ENCODE results near the gene UCHL1.
A peak's percentile ranks its signal among the peaks of the same experiment; 100 is the strongest.

Gene UCHL1

DNA sequence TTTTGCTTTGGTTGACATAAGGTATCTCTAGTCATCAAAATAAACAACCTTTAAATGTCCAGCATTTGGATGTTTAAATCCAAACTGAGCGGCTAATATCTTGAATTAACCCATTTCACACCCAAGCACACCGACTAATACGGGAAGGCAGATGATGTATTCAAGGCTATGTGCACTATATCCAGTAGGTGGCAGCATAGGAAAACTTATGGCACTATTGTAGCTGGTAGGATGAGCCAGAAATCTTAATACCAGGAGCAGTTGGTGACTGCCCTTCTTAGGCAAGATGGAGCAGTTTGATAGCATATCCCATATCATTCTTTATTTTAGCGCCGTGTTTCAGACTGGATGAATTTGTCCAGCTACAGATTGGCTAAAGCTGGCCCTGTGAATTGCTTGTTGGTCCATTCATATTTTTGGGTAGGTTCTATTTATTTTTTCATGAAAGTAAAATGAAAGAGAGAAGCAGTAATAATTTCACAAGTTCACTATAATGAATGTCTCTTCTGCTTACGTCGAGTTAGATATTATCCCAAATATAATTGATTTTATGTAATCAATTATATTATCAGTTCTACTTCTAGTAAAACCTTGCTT is 24.4 kb downstream of the UCHL1 start:
- TF ChIP-seq, protein P1, sequence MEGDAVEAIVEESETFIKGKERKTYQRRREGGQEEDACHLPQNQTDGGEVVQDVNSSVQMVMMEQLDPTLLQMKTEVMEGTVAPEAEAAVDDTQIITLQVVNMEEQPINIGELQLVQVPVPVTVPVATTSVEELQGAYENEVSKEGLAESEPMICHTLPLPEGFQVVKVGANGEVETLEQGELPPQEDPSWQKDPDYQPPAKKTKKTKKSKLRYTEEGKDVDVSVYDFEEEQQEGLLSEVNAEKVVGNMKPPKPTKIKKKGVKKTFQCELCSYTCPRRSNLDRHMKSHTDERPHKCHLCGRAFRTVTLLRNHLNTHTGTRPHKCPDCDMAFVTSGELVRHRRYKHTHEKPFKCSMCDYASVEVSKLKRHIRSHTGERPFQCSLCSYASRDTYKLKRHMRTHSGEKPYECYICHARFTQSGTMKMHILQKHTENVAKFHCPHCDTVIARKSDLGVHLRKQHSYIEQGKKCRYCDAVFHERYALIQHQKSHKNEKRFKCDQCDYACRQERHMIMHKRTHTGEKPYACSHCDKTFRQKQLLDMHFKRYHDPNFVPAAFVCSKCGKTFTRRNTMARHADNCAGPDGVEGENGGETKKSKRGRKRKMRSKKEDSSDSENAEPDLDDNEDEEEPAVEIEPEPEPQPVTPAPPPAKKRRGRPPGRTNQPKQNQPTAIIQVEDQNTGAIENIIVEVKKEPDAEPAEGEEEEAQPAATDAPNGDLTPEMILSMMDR (IDR thresholded peaks at IDR 0.05; ENCODE audit: insufficient read depth, low read length, poor library complexity, severe bottlenecking) = peak; percentile 65
- no peak for DNase-seq (ENCODE audit: extremely low read depth, insufficient read length)
- no peak overlapping the region for H3K4me3 ChIP-seq (replicated peaks; ENCODE audit: low read depth, low read length)
- no peaks in the 10 kb centered on the region for H3K27me3 ChIP-seq (replicated peaks; ENCODE audit: control insufficient read depth, insufficient read depth, low read length)
- no peaks in the 10 kb centered on the region for H3K36me3 ChIP-seq (ENCODE audit: control insufficient read depth, insufficient read depth, low read length)

DNA sequence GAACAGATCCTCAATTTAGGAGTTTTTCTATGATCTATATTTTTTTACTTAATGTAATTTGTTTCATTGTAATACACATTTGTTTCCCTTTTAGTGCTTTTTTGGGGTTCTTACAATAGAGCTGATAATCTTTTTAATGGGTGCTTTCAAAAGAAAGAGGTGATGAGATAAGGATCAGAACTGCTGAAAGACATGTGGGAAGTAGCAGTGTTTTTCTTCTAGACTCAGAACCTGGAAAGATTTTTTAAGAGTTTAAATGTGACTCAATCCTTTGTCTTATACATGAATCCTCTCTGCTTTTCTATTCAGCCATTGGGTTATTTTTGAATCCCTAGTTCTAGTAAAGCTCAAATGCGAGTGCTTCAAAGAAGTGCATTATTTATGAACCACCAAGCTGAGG is 25.6 kb downstream of the UCHL1 start:
- TF ChIP-seq, protein P1 (IDR thresholded peaks at IDR 0.05; ENCODE audit: insufficient read depth, low read length, poor library complexity, severe bottlenecking) = no peak
- no peak overlapping the region for H3K4me3 ChIP-seq (replicated peaks; ENCODE audit: low read depth, low read length)
- no peaks in the 10 kb centered on the region for H3K36me3 ChIP-seq (ENCODE audit: control insufficient read depth, insufficient read depth, low read length)
- DNase-seq (ENCODE audit: extremely low read depth, insufficient read length) = no peak
- no peaks in the 10 kb centered on the region for H3K27me3 ChIP-seq (replicated peaks; ENCODE audit: control insufficient read depth, insufficient read depth, low read length)

DNA sequence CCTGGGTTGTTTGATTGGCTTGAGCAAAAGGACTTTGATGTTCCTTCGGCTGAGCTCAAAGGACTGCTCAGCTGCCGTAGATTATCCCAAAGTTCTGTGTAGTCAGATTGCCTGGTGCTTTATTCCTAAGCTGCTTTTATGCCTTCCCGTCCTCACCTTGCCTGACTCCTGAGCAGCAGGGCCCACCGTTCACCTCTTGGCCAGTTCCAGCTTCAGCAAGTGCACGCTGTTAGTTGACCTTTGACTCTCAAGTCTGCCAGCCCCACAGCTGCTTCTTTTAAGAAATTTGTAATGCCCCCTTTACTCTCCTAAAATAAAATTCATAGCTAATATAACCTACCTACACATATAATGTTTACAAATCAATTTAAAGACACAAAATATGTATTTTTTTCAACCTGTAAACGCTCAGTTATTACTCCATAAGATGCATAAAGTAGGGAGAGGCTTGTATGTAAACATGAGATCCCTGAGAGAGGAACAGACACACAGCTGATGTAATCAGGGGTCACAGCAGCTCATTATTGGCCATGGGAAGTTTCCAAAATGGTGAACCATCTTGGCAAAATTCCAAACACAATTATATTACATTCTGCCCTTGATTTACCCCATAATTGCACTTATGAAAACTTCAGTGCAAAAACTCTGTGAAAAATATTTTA is 28.6 kb downstream of the UCHL1 start:
- no peak for DNase-seq (ENCODE audit: extremely low read depth, insufficient read length)
- TF ChIP-seq, protein P1 (IDR thresholded peaks at IDR 0.05; ENCODE audit: insufficient read depth, low read length, poor library complexity, severe bottlenecking) = no peak
- no peaks in the 10 kb centered on the region for H3K27me3 ChIP-seq (replicated peaks; ENCODE audit: control insufficient read depth, insufficient read depth, low read length)
- H3K36me3 ChIP-seq (ENCODE audit: control insufficient read depth, insufficient read depth, low read length) = no peaks in the 10 kb centered on the region
- H3K4me3 ChIP-seq (replicated peaks; ENCODE audit: low read depth, low read length) = no peak overlapping the region

DNA sequence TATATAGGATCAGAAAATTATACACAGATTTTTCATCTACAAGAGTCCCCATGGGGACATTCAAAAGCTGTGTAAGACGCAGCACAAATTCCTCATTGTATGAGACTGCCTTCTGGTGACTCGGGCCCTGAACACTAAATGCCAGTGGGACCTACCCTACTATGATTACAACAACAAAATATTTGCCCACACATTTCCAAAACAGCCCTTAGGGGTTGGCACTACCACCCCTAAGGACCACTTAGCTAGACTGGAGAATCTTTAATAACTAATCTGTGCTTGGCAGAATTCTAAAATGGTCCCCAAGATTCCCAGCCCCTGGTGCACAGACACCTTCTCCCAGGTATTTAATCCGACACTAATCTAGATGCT is 29.1 kb downstream of the UCHL1 start:
- no peak for DNase-seq (ENCODE audit: extremely low read depth, insufficient read length)
- no peaks in the 10 kb centered on the region for H3K36me3 ChIP-seq (ENCODE audit: control insufficient read depth, insufficient read depth, low read length)
- no peaks in the 10 kb centered on the region for H3K27me3 ChIP-seq (replicated peaks; ENCODE audit: control insufficient read depth, insufficient read depth, low read length)
- no peak overlapping the region for H3K4me3 ChIP-seq (replicated peaks; ENCODE audit: low read depth, low read length)
- TF ChIP-seq, protein P1 (IDR thresholded peaks at IDR 0.05; ENCODE audit: insufficient read depth, low read length, poor library complexity, severe bottlenecking) = no peak

DNA sequence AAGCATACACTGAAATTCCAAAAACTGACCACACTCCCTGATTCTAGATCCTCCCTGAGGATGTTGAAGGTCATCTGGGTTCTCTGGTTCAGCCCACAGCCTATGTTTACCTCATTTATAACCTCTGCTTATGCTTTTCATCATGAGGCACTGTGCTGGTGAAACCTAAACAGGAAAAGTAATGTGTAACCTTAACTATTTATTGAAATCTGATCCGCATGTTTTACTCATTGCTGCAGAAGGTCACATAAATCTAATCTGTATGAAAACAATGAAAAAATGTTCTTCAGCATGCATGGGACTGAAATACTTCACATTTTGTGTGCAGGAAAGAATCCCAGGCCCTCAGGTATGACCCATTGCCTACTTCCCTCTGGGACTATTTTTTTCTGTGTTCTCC is 30.3 kb downstream of the UCHL1 start:
- no peak overlapping the region for H3K4me3 ChIP-seq (replicated peaks; ENCODE audit: low read depth, low read length)
- TF ChIP-seq, protein P1 (IDR thresholded peaks at IDR 0.05; ENCODE audit: insufficient read depth, low read length, poor library complexity, severe bottlenecking) = no peak
- no peak for DNase-seq (ENCODE audit: extremely low read depth, insufficient read length)

More for the DNA sequence above, 30.3 kb downstream of the UCHL1 start:
- Histone ChIP-seq H3K27me3 (replicated peaks; ENCODE audit: control insufficient read depth, insufficient read depth, low read length) (no peaks in the 10 kb centered on the region), H3K36me3 (ENCODE audit: control insufficient read depth, insufficient read depth, low read length) (no peaks in the 10 kb centered on the region)

Measured in GM06990 (cell line).